Activated naive CD4-positive, alpha-beta T cell treated with anti-CD3 and anti-CD28 coated beads, Interleukin-2, amount 50 U/mL, for 72 hours (primary cell): ENCODE data around the gene KISS1. TPM values are rescaled to one million over a fixed set of nuclear protein-coding genes. Genes with fewer than 3 reads are reported as not detected.

ENCODE experiments used
- ATAC-seq, 2 donors: fragments of 150-1000 bp; cut with Tn5 transposase; 2 replicates each; pipeline ENCODE4 v1.10.0; 2021; ENCODE audit warnings: mild to moderate bottlenecking in 2 of 2, moderate library complexity in 2 of 2
- DNase-seq, 2 donors: peaks; one replicate each; pipeline ENCODE4 v3.0.0; 2021 to 2022; ENCODE audit warnings: low spot score in 2 of 2
- H3K27ac Mint-ChIP-seq, 2 donors: one replicate each; pipeline ENCODE4 v1.8.0; 2022; ENCODE audit warnings: mild to moderate bottlenecking in 2 of 2, mixed read lengths in 2 of 2
- H3K36me3 Mint-ChIP-seq, 2 donors: one replicate each; pipeline ENCODE4 v1.8.0; 2022; ENCODE audit warnings: mixed read lengths in 2 of 2
- H3K9me3 Mint-ChIP-seq, 2 donors: one replicate each; pipeline ENCODE4 v1.8.0; 2022; ENCODE audit warnings: mixed read lengths in 2 of 2
- total RNA-seq, 2 donors: library from RNA; stranded (reverse); gene quantifications; one replicate each; pipeline ENCODE4 v1.2.3, GENCODE V29; 2022

The KISS1 gene
- total RNA-seq, 2 donors from 2014 or later, result 0.91 TPM; not detected in 1

- DNase-seq (no peak), ATAC-seq (no peak)
- peak overlapping the region in 1 of 2 donors; percentile 5 for H3K27ac Mint-ChIP-seq
- no peaks in the 10 kb centered on the region for H3K36me3 Mint-ChIP-seq
- no peaks in the 10 kb centered on the region for H3K9me3 Mint-ChIP-seq
These were observed 26.4 kb upstream of the KISS1 start for GRCh38 chr1:204222764-204223055.

DNA sequence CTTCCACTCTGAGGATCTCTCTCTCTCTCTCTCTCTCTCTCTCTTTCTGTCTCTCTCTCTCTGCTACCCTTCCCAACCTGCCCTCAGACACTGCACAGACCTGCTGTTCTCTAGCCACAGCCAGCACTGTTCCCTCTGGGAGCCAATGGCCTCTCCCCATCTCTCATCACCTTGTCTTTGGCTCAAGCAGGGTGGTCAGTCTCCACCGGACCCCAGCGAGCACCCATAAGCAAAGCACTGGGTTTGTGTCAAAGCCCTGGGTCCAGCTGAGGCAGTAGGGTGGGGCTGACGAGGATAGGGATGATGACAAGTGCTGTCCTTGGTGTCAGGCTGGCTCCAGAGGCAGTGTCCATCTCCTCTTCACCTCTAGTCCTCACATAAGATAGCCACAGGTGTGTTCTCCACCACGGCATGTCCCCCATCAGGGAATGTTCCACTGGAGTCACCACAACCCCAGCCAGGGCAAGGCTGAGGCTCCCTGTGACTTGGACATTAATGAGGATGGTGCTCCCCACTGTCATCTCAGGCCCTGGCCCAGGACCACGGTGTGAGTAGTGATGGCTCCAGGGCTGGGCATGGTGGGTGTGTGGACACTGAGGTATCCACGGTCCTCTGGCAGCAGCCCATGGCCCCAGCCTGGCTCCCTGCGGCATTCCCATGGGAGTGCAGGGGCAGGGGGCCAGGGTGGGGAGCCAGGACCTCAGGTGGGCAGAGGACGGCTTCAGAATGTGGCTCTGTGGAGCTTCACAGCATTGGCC is 25.9 kb upstream of the KISS1 start:
- H3K36me3 Mint-ChIP-seq, result no peaks in the 10 kb centered on the region
- peak overlapping the region in 1 of 2 donors; percentile 5 for H3K27ac Mint-ChIP-seq
- no peak for ATAC-seq
- H3K9me3 Mint-ChIP-seq, result no peaks in the 10 kb centered on the region
- DNase-seq, result no peak

GRCh38 chr1:204221271-204221670 is 25.0 kb upstream of the KISS1 start:
- ATAC-seq (no peak), DNase-seq (no peak)
- no peaks in the 10 kb centered on the region for H3K36me3 Mint-ChIP-seq
- H3K9me3 Mint-ChIP-seq, result no peaks in the 10 kb centered on the region
- no peak overlapping the region for H3K27ac Mint-ChIP-seq

GRCh38 chr1:204219971-204220616 is 23.8 kb upstream of the KISS1 start:
- H3K36me3 Mint-ChIP-seq, result no peaks in the 10 kb centered on the region
- H3K27ac Mint-ChIP-seq, result no peak overlapping the region
- no peak for DNase-seq
- no peaks in the 10 kb centered on the region for H3K9me3 Mint-ChIP-seq
- no peak for ATAC-seq

DNA sequence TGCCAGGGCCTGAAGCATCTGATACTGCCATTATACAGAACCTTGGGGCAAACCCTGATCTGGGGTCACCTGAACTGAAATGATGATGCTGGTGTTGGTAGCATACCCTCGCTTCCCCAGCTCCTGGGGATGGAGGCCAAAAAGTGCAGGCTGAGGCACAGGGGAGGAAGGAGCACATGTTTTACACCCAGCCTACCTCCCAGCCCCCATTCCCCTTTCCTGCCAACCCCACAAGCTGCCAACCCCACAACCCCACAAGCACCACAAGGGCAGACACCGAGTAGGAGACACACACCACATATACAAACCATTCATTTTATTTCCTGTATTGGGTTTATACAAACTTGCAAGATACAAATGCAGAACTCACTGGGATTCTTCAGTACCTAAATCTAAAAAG is 22.3 kb upstream of the KISS1 start:
- Mint-ChIP-seq H3K36me3 (no peaks in the 10 kb centered on the region), H3K27ac (no peak overlapping the region)
- ATAC-seq, result no peak

DNA sequence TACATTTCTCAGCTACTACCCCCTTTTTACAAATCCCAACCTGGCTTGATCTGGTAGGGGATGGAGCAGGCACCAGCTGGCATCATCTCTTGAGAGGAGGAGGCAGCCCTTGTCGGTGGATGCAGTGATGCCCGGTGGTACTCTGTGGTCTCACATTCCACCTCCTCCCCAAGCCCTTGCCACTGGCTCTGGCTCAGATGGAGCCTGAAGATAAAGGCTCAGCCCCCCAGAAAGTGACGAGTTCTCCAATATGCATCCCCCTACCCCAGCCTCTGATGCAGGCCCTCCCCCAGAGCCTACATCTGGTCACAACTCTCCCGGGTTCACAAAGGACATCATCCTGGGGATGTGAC is 21.3 kb upstream of the KISS1 start:
- no peak for DNase-seq
- no peaks in the 10 kb centered on the region for H3K36me3 Mint-ChIP-seq
- no peak for ATAC-seq
- no peaks in the 10 kb centered on the region for H3K9me3 Mint-ChIP-seq
- no peak overlapping the region for H3K27ac Mint-ChIP-seq

More for the DNA sequence above, 22.3 kb upstream of the KISS1 start:
- H3K9me3 Mint-ChIP-seq, result no peaks in the 10 kb centered on the region
- no peak for DNase-seq

- ATAC-seq, result no peak
- Mint-ChIP-seq H3K9me3 (no peaks in the 10 kb centered on the region), H3K27ac (no peak overlapping the region), H3K36me3 (no peaks in the 10 kb centered on the region)
- no peak for DNase-seq
These were observed 20.8 kb upstream of the KISS1 start for GRCh38 chr1:204216880-204217647.

GRCh38 chr1:204216236-204216635 is 19.9 kb upstream of the KISS1 start:
- no peak for DNase-seq
- no peak overlapping the region for H3K27ac Mint-ChIP-seq
- no peaks in the 10 kb centered on the region for H3K9me3 Mint-ChIP-seq
- no peak for ATAC-seq
- no peaks in the 10 kb centered on the region for H3K36me3 Mint-ChIP-seq

- Mint-ChIP-seq H3K36me3 (no peaks in the 10 kb centered on the region), H3K9me3 (no peaks in the 10 kb centered on the region), H3K27ac (peak within 1 kb of the TSS in 1 of 2 donors; percentile 40)
- ATAC-seq (peak; percentile 55 to 87), DNase-seq (peak in 1 of 2 donors; percentile 59)
These were observed 17.7 kb upstream of the KISS1 start, which contains the start of gene GOLT1A for GRCh38 chr1:204213668-204214662. GOLT1A (minus strand) TSS chr1:204213988; CDS start chr1:204213906, 82 bp downstream.

GRCh38 chr1:204212715-204213114 is 16.4 kb upstream of the KISS1 start:
- H3K36me3 Mint-ChIP-seq, result no peaks in the 10 kb centered on the region

GRCh38 chr1:204211046-204211445 is 14.8 kb upstream of the KISS1 start:
- Mint-ChIP-seq H3K9me3 (no peaks in the 10 kb centered on the region), H3K36me3 (no peaks in the 10 kb centered on the region), H3K27ac (no peak overlapping the region)
- DNase-seq (no peak), ATAC-seq (no peak)

More at GRCh38 chr1:204212715-204213114, 16.4 kb upstream of the KISS1 start:
- ATAC-seq (no peak), DNase-seq (no peak)
- Mint-ChIP-seq H3K9me3 (no peaks in the 10 kb centered on the region), H3K27ac (no peak overlapping the region)

DNA sequence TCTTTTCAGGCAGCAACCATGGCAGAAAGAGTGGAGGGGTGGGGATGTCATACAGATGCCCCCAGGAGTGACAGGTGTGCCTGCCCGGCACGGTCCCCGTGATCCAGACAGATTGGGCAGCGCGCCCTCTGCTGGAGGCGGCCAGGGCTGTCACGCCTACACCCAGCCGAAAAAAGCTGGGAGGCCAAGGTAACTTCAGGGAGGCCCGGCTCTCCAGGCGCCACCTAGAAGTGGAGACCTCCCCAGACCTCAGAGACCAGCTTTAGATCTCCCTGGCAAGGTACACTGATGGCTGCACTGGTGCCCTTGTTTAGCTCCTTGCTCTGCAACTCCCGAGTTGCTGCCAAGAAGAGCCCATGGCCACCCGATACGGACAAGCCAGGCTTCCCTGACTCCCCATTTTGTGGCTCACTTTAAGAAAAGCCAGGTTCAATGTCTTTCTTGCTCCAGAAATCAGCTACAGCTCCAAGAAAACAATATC is 10.9 kb upstream of the KISS1 start:
- DNase-seq, result peak; percentile 75 to 87
- H3K36me3 Mint-ChIP-seq, result no peaks in the 10 kb centered on the region
- H3K27ac Mint-ChIP-seq, result no peak overlapping the region
- peak; percentile 97 to 98 for ATAC-seq
- no peaks in the 10 kb centered on the region for H3K9me3 Mint-ChIP-seq

DNA sequence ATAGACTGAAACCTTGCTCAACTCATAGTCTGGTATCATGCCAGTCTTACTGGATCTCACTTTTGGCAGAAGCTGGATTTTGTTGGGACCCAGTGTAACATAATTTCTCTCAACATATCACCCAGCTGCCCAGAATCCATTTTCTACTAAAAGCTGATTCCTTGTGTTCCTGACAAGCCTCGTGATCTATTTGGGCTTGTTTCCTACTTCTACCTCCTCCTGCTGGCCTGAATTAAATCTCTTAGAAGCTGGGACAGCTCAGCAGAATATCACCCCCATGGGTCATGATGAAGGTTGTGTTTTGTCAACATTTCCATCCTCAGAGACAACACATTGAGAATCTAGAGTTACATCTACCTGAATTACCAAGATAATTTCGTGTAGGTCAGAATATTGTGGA is 9.8 kb upstream of the KISS1 start:
- Mint-ChIP-seq H3K27ac (no peak overlapping the region), H3K9me3 (no peaks in the 10 kb centered on the region), H3K36me3 (no peaks in the 10 kb centered on the region)
- DNase-seq (no peak), ATAC-seq (no peak)

GRCh38 chr1:204205486-204205885 is 9.2 kb upstream of the KISS1 start:
- ATAC-seq (no peak), DNase-seq (no peak)
- Mint-ChIP-seq H3K36me3 (no peaks in the 10 kb centered on the region), H3K9me3 (no peaks in the 10 kb centered on the region), H3K27ac (no peak overlapping the region)

DNA sequence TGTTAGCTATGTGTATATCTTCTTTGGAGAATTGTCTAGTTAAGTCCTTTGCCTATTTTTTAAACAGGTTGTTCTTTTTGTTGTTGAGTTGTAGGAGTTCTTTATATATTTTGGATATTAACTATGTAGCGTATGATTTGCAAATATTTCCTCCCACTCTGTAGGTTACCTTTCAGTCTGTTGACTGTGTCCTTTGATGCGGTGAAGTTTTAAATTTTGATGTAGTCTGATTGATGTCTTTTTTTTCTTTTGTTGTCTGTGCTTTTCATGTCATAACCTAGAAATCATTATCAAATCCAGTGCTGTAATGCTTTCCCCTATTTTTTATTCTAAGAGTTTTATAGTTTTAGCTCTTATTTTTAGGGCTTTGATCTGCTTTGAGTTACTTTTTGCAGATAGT is 8.7 kb upstream of the KISS1 start:
- H3K9me3 Mint-ChIP-seq, result no peaks in the 10 kb centered on the region
- ATAC-seq, result no peak
- H3K27ac Mint-ChIP-seq, result no peak overlapping the region
- no peaks in the 10 kb centered on the region for H3K36me3 Mint-ChIP-seq
- no peak for DNase-seq

DNA sequence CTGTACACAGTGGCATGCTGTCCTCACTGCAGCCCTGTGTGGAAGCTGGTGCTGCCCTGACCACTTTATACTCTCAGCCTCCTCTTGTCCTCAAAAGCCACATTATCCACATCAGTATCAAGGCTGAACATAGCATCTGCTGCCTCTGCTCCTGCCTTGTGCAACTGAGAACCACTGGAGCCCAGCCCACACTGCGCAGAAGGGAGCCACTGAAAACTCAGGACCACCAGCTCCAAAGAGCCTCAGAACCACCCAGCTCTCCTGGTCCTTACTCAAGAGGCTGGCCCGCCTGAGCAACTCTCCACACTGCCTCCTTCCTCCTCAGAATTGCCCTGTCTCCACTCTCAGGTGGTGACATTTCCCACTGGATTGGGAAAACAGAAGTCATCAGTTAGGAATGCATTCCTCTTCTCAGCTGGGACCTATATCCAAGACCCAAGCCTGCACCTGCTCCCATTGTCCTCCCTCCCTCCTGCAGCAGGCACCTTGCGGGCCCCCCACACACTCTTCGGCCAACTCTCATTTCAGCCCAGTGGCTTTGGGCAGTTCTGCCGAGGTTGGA is 7.0 kb upstream of the KISS1 start:
- ATAC-seq (no peak), DNase-seq (no peak)
- H3K36me3 Mint-ChIP-seq, result no peaks in the 10 kb centered on the region
- H3K27ac Mint-ChIP-seq, result no peak overlapping the region
- no peaks in the 10 kb centered on the region for H3K9me3 Mint-ChIP-seq
